Measurements from ENCODE around the gene CLASP1. TPM values are rescaled to one million over a fixed set of nuclear protein-coding genes. Genes with fewer than 3 reads are reported as not detected.
"Not testable (repeated sequence)": the region's sequence is repeated elsewhere in the genome, so short reads cannot be mapped to it uniquely, and the experiment has no call there.

CLASP1 gene
- total RNA-seq, 6 experiments from 2014 or later = 19.7 to 32.4 (median 24.1) TPM

DNA sequence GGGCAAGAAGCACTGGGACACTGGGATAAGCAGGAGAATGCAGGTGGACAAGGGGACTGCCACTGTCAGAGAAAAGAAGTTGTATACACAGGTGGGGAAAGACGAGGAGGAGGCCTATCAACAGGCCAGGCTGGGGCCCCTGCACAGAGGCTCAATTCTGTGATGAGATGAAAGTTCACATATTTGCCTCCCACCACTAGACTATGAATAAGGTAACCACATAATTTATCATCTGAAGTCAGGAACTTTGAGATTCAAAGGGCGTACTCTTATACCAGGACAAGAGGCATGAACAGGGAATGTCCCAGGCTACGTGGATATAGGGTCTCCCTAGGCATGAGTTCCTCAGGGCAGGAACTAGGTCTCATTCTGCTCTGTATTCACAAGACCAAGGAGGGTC lies 84.4 kb downstream of the CLASP1 start:
- no peaks in the 10 kb centered on the region for H3K9me3 ChIP-seq
- TF ChIP-seq, protein P1, sequence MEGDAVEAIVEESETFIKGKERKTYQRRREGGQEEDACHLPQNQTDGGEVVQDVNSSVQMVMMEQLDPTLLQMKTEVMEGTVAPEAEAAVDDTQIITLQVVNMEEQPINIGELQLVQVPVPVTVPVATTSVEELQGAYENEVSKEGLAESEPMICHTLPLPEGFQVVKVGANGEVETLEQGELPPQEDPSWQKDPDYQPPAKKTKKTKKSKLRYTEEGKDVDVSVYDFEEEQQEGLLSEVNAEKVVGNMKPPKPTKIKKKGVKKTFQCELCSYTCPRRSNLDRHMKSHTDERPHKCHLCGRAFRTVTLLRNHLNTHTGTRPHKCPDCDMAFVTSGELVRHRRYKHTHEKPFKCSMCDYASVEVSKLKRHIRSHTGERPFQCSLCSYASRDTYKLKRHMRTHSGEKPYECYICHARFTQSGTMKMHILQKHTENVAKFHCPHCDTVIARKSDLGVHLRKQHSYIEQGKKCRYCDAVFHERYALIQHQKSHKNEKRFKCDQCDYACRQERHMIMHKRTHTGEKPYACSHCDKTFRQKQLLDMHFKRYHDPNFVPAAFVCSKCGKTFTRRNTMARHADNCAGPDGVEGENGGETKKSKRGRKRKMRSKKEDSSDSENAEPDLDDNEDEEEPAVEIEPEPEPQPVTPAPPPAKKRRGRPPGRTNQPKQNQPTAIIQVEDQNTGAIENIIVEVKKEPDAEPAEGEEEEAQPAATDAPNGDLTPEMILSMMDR (IDR thresholded peaks at IDR 0.05) = no peak
- no peak for TF ChIP-seq POLR2A (IDR thresholded peaks at IDR 0.05)

DNA sequence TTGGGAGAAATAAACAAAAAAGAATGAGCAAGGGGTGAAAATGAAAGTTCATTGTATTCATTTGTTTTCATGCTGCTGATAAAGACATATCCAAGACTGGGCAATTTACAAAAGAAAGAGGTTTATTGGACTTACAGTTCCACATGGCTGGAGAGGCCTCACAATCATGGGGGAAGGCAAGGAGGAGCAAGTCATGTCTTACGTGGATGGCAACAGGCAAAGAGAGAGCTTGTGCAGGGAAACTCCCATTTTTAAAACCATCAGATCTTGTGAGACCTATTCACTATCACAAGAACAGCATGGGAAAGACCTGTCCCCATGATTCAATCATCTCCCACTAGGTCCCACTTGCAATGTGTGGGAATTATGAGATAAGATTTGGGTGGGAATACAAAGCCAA lies 85.5 kb downstream of the CLASP1 start:
- DNase-seq; H3K36me3 ChIP-seq; H3K27ac ChIP-seq; ATAC-seq; H3K9me3 ChIP-seq; H3K4me3 ChIP-seq; H3K27me3 ChIP-seq; intact Hi-C loops (cut with DNase I): not testable (repeated sequence)
- WGBS (ENCODE audit: insufficient coverage, low coverage, low lambda C conversion rate, missing lambda C conversion rate) = 100% methylated on average over 1 of the region's 1 CpG
- peaks cover 0 to 40% (median 5%) of the 10 kb centered on the region in 4 donors for H3K4me1 ChIP-seq

More for the DNA sequence above, 84.4 kb downstream of the CLASP1 start:
- ATAC-seq = no peak
- DNase-seq = no peak
- Histone ChIP-seq H3K27ac (no peak overlapping the region), H3K36me3 (no peaks in the 10 kb centered on the region), H3K4me3 (no peak overlapping the region), H3K27me3 (no peaks in the 10 kb centered on the region), H3K4me1 (peaks cover 0 to 40% (median 5%) of the 10 kb centered on the region in 4 donors)
- WGBS (ENCODE audit: insufficient coverage, low coverage, low lambda C conversion rate, missing lambda C conversion rate) = 100% methylated on average over 1 of the region's 3 CpGs
- intact Hi-C loops (cut with DNase I) = no loop called here

DNA sequence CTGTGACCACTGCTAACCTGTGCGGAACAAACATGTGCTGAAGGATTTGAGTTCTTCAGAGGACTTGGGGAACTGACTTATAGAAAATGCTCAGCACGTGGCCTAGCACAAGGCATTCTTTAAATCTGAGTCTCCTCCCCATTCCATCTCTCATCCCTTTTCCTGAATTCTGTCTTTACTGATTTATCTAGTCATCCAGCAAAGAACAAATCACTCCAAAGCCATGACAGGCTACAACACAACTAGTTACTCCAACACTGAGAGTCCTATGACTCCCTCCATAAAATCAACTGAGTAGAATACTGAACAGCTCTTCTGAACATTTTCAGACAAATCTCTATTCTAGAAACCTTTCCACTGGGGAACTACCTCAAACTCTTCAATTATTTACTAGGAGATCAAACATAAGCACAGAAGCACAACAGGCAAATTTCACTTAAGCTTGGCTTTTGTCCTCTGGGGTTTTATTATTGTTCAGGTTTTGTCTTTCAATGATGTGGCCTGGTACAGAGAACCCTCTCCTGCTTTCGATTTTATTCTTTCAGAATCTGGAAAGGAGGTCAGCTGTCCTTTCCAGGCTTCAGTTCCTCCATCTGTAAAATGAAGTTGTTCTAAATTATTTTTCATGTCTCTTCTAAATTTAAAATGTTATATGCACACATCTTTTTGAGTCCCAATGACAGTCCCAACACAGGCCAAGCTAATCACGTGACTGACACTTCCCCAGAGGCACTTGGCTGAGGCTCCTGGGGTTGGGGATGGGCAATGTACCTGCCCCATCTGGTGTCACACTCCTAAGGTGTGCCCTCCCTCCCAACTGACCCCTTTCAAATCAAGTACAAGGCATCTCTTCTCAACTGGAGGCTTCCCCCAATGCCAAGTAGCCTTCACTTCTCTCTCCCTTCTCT lies 86.7 kb downstream of the CLASP1 start:
- H3K4me1 ChIP-seq = peaks cover 0 to 29% (median 5%) of the 10 kb centered on the region in 4 donors
- peak; percentile 48 to 68 (median 54) for ATAC-seq

DNA sequence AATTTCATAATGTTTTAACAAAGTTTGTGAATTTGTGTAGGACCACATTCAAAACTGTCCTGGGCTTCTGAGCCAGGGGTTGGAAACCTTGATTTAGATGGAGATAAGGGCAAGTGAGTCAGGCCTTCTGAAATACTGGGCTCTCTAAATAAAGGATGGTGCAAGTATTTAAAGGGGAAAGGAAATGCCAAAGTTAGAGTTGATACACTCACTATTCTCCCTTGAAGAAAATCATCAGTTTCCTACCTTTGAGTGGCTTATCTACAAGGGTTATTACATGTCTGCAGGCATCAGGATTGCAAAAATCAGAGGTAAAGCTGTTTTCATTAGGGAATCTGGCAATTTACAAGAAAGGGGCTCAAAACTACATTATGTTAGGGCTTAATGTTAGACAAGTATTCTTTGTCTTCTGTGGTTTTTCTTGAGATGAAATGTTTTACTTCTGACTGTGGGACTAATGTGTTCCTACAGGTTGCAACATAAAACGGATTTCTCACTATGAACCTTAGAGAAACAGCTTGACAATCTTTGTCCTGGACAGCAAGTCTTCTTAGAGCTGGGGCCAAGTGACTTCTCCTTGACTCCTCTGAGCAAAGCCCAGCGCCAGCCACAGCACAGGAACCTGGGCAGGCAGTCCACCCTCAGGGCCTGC lies 87.5 kb downstream of the CLASP1 start:
- DNase-seq (no peak), ATAC-seq (peak; percentile 34 to 42 (median 40))
- 78% methylated on average over 1 of the region's 2 CpGs for WGBS (ENCODE audit: insufficient coverage, low coverage, low lambda C conversion rate, missing lambda C conversion rate)
- Histone ChIP-seq H3K9me3 (no peaks in the 10 kb centered on the region), H3K36me3 (no peaks in the 10 kb centered on the region), H3K4me1 (peaks cover 0 to 29% (median 5%) of the 10 kb centered on the region in 4 donors), H3K27me3 (no peaks in the 10 kb centered on the region), H3K27ac (peak overlapping the region in 1 of 3 donors; percentile 9), H3K4me3 (no peak overlapping the region)
- TF ChIP-seq, protein P1 (IDR thresholded peaks at IDR 0.05) = no peak
- no peak for TF ChIP-seq POLR2A (IDR thresholded peaks at IDR 0.05)
- intact Hi-C loops (cut with DNase I) = no loop called here

More for the DNA sequence above, 86.7 kb downstream of the CLASP1 start:
- intact Hi-C loops (cut with DNase I) = no loop called here
- TF ChIP-seq, protein P1 (IDR thresholded peaks at IDR 0.05) = no peak
- no peak for TF ChIP-seq POLR2A (IDR thresholded peaks at IDR 0.05)
- Histone ChIP-seq H3K36me3 (no peaks in the 10 kb centered on the region), H3K27ac (peak overlapping the region in 1 of 3 donors; percentile 9), H3K27me3 (no peaks in the 10 kb centered on the region), H3K4me3 (no peak overlapping the region), H3K9me3 (no peaks in the 10 kb centered on the region)
- WGBS (ENCODE audit: insufficient coverage, low coverage, low lambda C conversion rate, missing lambda C conversion rate) = 51% methylated on average over 3 of the region's 4 CpGs
- no peak for DNase-seq

DNA sequence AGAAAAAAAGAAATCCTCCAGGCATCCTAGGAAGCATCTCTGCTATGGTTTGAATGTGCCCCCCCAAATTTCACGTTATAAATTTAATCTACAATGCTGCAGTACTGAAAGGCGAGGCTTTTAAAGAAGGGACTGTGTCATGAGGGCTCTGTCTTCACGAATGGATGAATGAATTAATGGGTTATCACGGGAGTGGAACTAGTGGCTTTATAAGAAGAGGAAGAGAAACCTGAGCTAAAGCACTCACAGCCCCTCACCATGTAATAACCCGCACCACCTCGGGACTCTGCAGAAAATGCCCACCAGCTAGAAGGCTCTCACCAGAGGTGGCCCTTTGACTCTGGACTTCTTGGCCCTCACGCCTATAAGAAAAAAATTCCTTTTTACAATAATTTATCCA lies 90.9 kb downstream of the CLASP1 start:
- Histone ChIP-seq H3K4me1 (peaks cover 0 to 17% (median 5%) of the 10 kb centered on the region in 4 donors), H3K27ac (no peak overlapping the region), H3K9me3 (no peaks in the 10 kb centered on the region), H3K4me3 (no peak overlapping the region), H3K36me3 (no peaks in the 10 kb centered on the region), H3K27me3 (no peaks in the 10 kb centered on the region)
- TF ChIP-seq POLR2A (IDR thresholded peaks at IDR 0.05) = no peak
- TF ChIP-seq, protein P1 (IDR thresholded peaks at IDR 0.05) = no peak
- DNase-seq = no peak
- intact Hi-C loops (cut with DNase I) = no loop called here
- 82% methylated on average over 5 of the region's 7 CpGs for WGBS (ENCODE audit: insufficient coverage, low coverage, low lambda C conversion rate, missing lambda C conversion rate)
- ATAC-seq = no peak
